Kidney glomerular epithelial cell (primary cell): Measurements from ENCODE around the gene COLQ.
"Not testable (repeated sequence)": the region's sequence is repeated elsewhere in the genome, so short reads cannot be mapped to it uniquely, and the experiment has no call there.

ENCODE experiments used
- DNase-seq: peaks from one replicate; lab custom pipeline; 2025; lab: John Stamatoyannopoulos, UW

COLQ gene

DNA sequence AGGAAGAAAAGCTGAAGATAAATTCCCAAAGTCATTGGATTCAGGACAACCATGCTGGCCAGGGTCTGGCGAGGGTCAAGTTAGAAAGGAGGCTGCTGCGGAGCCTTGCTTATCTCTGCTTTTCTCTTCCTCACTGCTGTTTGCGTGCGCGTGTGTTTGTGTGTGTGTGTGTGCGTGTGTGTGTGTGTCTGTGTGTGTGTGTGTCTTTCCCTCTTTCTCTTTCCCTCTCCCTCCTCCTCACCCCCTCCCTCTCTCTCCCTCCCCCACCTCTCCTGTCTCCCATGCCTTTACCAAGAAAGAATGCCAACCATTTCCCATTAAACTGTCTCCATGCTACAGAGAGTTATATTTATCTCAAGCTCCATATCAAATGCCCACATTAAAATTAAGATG, at the start of gene COLQ:
Gene COLQ (minus strand): TSS at position 134 of the 393 bp plus-strand sequence. CDS start 81 bp downstream, at position 53.
- DNase-seq: no peak

DNA sequence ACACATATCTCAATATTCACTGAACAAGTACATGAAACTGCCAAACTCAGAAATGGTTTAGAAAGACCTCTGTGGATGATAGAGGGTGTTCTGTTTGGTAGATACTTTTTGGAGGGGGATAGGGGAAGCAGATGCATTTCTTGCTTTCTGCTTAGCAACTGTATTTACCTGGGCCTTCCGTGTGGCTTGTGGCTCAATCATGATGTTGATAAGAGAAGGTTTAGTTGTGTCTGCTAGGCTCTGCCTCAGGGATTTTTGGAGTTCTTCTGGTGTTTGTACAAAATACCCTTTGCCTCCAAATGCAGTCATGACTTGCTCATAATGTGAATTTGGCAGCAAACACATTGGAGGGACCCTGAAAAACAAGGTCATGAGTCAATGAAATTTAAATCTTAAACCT, 41.7 kb upstream of the COLQ start:
- DNase-seq: no peak

- no peak for DNase-seq
Observed at GRCh38 chr3:15562560-15562959, 41.1 kb upstream of the COLQ start.

DNA sequence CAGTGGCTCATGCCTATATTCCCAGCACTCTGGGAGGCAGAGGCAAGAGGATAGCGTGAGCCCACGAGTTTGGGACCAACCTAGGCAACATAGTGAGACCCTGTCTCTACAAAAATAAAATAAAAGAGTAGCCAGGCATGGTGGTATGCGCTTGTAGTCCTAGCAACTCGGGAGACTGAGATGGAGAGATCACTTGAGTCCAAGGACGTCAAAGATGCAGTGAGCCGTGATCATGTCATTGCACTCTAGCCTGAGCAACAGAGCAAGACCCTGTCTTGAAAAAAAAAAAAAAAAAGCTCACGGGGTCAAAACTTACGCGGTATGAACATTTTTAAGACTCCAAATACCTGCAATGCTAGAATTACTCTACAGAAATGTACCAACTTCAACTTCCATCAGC, 37.1 kb upstream of the COLQ start:
- no peak for DNase-seq

DNA sequence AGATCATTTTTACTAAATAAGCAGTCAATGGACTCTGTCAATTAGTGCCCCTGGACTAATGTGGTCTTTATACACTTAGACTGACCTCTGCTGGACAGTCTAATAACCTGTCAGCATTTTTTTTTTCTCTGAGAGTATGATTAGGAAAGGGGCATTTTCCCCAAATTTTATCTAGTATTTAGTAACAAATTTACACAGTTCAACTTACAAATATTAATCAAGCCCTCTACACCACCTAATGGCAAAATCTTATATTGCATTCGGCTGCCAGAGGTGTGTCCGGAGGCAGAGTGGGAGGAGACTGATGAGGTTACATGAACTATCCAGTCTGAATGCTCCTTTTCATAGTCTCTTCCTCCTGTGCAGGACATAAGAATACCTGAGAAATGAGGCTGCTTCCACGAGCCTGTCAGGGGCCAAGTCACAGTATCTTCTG, 36.0 kb upstream of the COLQ start:
- DNase-seq: peak; percentile 83

- DNase-seq: no peak
Observed at GRCh38 chr3:15556512-15556911, 35.0 kb upstream of the COLQ start.

DNA sequence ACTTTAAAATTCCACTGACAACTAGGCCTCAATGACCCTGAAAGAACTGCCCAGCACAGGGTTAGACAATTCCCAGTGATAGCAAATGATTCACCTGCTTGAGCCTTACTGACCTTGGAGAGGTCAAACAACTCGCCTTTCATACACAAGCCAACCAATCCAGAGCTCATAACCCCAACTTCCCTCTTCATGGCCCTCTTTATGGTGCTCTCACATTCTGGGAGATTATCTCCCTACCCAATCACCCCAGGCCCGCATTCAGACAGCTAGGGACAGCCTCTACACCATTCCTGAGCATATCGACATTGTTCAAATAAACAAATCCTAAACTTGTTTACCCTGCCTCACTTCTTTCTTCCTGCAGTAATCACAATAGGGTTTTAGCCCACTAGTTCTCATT, 32.2 kb upstream of the COLQ start:
- no peak for DNase-seq

DNA sequence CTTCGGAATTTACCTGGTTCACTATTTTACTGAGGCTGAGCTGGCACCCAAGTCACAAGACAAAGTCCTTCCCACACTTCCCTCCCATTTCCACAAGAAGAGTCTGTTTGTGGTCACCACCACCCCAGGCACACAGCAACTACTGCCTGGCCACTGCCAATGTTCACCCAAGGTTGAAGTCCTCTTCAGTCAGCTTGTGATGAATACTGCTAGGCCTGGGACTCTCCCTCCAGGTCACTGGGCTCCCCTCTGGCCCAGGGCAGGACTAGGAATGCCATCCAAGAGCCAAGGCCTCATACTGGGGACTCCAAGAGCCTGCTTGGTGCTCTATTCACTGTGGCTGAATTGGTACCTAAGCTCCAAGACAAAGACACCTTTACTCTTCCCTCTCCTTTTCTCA, 30.4 kb upstream of the COLQ start:
- no peak for DNase-seq

DNA sequence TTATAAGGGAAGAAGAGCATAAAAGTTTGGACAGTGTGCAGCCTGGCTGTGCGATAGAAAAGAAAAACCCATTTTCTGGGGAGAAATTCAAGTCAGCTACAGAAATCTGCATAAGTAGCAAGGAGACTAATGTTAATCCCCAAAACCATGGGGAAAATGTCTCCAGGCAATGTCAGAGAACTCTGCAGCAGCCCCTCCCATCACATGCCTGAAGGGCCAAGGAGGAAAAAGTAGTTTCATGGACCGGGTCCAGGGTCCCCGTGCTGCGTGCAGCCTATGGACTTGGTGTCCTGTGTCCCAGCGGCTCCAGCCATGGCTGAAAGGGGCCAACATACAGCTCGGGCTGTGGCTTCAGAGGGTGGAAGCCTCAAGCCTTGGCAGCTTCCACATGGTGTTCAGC, 28.3 kb upstream of the COLQ start:
- no peak for DNase-seq

GRCh38 chr3:15542614-15543013, 21.1 kb upstream of the COLQ start:
- DNase-seq: no peak

DNA sequence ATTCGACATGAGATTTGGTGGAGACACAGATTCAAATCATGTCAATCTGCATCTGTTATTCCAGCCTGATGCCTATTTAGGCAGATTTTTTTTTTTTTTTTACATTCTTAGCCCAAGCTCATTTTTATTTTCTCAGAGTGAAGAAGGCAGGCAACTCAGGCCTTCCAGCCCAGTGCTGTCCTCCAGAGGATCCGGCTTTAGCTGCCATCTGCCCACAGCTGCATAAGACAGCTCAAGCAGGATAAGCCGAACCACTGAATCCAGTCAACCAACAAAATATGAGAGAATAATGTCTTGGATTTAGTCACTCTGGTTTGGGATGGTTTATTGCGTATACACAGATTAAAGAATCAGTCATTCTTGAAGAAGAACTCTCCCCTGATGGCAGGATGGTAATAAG, 19.9 kb upstream of the COLQ start:
- no peak for DNase-seq

GRCh38 chr3:15539066-15539465, 17.6 kb upstream of the COLQ start:
- no peak for DNase-seq

GRCh38 chr3:15538345-15538744, 16.8 kb upstream of the COLQ start:
- DNase-seq: no peak

DNA sequence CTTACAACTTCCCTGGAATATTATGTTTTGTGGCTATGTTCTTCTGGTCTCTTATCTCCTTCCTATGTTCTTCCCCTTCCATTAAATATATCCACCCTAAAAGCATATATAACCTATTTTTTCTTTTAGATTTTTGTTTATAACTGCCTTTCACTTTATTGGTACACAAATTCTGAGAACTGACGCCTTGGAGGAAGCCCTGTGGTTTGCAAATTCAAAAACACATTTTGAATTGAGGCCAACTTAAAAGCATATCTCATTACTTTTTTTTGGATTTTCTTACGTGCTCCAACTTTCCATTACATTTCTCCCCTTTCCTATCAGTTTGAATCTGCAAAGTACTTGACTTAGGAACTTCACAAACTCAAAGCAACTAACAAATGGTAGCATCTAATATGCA, 15.3 kb upstream of the COLQ start:
- DNase-seq: no peak

GRCh38 chr3:15535732-15536131, 14.2 kb upstream of the COLQ start:
- DNase-seq: peak; percentile 30

GRCh38 chr3:15532614-15533013, 11.1 kb upstream of the COLQ start:
- not testable (repeated sequence) for DNase-seq

GRCh38 chr3:15531346-15531745, 9.8 kb upstream of the COLQ start:
- DNase-seq: no peak

GRCh38 chr3:15528854-15529537, 7.5 kb upstream of the COLQ start:
- no peak for DNase-seq

GRCh38 chr3:15527031-15527459, 5.5 kb upstream of the COLQ start:
- no peak for DNase-seq

DNA sequence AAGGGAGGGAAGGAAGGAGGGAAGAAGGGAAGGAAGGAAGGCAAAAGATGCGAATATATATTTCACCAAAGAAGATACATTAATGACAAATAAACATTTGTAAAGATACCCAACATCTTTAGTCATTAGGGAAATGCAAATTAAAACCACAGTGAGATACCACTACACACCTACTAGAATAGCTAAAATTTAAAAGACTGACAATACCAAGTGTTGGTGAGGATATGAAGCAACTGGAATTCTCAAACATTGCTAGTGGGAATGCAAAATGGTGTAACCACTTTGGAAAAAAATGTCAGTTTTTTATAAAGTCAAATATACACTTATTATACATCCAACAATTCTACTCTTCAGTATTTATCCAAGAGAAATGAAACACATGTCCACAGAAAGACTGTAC, 4.3 kb upstream of the COLQ start:
- DNase-seq: no peak

- DNase-seq: no peak
Observed at GRCh38 chr3:15523660-15524417, 2.3 kb upstream of the COLQ start.

- DNase-seq: no peak
Observed at GRCh38 chr3:15522016-15522415, 510 bp upstream of the COLQ start.

- DNase-seq: no peak
Observed at GRCh38 chr3:15520804-15521572, 518 bp downstream of the COLQ start.
